GM19467 (cell line): ENCODE measurements around the gene LRTM2.
"Not testable (repeated sequence)": the region's sequence is repeated elsewhere in the genome, so short reads cannot be mapped to it uniquely, and the experiment has no call there.

ENCODE experiments used
- ATAC-seq: cut with Tn5 transposase; IDR thresholded peaks from one replicate; pipeline ENCODE4 v1.9.1; 2021; ENCODE audit warnings: mild to moderate bottlenecking, moderate library complexity; ENCODE audit not compliant: unreplicated experiment

The LRTM2 gene

DNA sequence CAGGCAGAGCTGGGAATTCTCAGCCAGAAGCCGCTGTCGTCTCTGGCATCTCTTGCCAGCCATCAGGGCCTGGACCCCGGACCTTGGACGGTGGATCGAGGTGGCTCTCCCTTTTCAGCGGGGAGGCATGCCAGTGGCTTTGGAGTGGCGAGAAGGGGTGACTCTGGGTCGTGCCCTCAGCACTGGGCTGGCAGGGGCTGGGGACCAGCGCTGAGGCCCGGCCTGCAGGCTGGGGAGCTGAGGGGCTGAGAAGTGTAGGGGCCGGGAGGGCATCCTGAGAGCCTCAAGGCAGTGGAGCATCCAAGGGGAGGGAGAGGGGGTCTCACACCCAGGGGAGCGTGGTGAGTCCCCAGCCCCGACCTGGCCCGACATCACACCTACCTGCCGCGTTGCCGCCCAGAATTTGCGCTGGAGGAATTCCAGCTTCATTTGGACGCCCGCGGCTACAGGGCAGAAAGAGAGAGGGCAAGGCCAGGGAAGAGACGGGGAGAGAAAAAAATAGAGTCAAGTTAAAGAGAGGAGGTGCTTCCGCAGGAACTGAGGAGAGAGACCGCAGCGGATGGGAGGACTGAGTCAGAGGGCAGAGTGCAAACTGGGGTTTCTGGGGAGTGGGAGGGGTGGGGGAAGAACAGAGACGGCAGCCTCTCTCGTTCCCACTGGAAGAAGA, 9.0 kb upstream of the LRTM2 start:
- no peak for ATAC-seq

DNA sequence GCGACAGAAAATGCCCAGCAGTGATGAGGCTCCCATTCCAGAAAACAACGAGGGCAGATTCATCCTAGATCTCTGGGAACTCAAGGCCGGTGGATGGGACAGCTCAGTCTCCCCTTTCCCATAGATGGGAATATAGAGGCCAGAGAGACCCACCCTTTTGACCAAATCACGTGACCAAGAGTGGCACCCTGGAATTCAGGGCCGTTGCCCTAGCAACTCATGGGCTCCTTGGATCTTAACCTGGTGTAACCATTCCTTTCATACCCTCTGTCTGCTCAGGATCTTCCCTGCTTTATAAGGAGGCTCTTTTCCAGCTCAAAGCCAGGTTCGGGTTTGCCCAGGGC, 8.4 kb upstream of the LRTM2 start:
- no peak for ATAC-seq

DNA sequence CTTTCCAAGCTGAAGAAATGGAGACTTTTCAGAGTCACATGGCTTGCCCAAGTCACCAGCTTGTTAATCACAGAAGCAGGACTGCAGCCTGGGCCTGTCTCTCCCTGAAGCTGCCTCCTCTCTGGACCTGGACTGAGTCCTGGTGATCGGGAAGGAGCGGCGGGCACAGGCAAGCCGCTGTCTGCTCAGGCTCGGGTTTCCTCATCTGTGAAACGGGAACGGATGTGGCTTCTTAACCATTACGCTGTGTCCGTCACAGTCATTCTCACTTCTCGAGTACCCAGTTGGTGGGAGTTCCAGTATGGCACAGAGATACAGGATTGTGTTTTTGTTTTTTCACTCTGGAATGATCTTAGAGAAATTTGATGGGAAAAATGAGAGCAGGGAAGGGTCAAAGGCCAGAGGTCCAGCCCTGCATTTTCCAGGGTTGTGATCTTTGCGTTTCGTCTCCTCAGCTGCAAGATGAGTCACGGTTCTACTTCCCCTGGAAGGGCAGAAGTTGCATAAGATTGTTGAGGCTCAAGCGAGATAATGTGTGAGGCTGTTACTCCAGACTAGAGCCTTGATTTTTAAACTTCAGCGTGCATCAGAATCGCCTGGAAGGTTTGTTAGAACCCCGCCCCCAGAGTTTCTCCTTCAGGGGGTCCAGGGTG, 7.6 kb upstream of the LRTM2 start:
- no peak for ATAC-seq

- ATAC-seq = no peak
Observed at GRCh38 chr12:1814266-1814665, 6.1 kb upstream of the LRTM2 start.

- no peak for ATAC-seq
Observed at GRCh38 chr12:1815108-1815507, 5.3 kb upstream of the LRTM2 start.

DNA sequence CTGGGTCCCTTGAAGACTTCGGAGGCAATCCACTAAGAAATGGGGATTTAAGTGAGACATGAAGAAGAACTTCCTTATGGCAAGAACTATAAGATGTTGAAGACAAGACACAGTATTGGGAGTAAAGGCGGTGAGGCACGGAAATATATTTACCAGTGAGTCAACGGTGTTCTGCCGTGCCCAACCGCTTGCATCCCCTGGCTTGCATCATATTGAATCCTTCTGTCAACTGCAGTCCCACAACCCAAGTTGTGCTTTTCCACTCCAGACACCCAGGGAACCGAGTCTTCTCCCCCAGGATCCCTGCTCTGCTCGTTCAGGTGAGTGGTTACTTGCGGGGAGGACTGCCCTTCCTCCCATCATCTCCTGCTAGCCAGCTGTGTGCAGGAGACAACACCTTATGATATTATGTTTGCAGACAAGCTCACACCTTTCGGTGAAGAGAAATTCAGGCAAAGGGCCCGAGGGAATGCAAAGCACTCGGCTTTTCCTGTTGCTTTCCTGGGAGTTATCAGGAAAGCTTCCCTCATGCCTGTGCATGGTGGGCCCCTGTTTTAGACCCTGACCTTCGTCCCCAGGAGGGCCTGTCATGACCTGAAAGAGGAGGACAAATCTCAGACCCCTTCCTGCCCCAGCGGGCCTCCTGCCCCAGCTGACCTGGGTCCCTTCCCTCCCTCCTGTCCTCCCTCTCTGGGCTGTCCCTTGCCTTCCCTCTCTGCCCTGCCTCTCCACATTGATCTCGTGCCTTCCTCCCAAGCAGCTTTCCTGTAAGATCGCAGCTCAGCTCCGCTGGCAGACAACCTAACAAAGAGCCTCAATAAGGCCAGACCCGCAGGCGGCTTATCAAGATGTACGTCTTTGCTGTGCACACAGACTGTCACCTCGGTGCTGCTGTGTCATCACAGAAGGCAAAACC, 4.3 kb upstream of the LRTM2 start:
- ATAC-seq = no peak

DNA sequence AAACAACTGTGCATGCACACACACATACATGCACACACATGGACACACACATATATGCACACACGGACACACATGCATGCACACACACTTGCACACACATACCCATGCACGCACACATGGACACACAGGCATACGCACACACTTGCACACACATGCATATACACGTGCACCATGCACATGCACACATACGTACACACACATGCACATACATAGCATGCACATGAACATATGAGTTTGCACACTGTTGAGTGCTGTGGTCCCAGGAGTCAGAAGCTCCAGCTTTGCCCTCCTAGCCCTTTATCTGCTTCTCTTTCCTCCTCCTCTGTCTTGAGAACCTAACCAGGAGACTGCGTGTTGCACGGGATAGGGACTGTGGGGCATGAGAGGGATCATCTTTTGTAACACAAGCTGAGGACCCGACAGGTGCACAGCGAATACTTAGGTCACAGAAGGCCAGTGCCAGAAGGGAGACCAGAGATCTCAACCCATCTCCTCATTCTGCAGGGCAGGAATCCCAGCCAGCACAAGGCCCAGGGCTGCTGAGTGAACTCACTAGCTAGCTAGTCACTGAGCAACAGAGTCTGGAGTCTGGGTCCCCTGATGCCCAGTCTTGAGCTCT, 3.5 kb upstream of the LRTM2 start:
- ATAC-seq = no peak

DNA sequence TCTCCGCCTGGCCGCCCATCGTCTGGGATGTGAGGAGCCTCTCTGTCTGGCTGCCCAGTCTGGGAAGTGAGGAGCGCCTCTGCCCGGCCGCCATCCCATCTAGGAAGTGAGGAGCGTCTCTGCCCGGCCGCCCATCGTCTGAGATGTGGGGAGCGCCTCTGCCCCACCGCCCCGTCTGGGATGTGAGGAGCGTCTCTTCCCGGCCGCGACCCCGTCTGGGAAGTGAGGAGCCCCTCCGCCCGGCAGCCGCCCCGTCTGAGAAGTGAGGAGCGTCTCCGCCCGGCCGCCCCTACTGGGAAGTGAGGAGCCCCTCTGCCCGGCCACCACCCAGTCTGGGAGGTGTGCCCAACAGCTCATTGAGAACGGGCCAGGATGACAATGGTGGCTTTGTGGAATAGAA, 2.4 kb upstream of the LRTM2 start:
- ATAC-seq = not testable (repeated sequence)

GRCh38 chr12:1819050-1819449, 1.3 kb upstream of the LRTM2 start:
- ATAC-seq = no peak

GRCh38 chr12:1819571-1819970, 794 bp upstream of the LRTM2 start:
- ATAC-seq = no peak

DNA sequence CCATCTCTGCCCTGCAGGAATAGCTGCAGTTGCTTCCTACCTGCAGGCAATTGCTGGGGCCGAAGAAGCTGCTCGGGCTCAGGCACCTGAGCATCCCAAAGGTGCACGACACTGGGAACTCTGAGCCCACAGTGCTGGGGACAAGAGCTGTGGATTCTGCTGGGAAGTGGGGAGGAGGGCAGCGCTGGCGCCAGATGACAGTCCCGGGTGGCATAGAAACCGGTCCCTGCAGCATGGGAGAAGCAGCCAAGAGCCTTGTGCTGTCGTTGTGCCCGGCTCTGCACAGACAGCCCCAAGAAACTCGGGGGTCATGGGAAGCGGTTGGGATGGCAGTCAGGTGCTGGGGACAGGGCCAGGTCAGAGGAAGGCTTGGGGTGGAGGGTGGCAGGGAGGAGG, 529 bp downstream of the LRTM2 start:
- no peak for ATAC-seq

DNA sequence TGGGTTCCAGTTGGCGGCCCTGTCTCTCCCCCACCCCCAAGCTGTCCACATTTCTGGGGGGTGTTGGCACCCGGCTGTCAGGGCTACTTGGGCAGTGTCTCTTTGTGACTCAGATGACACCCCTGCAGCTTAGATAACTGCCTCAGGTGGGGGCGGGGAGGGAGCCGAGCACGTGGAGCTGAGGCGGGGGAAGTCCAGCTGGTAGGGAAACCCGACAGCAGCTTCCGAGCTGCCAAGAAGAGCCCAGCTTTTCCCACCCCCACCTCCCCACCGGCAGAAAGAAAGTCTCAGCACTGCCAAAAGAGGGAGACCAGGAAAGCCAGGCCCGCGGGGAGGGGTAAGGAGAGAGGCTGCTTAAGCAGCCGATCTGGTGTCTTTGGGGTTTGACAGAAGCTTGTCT, 1.4 kb downstream of the LRTM2 start:
- no peak for ATAC-seq

DNA sequence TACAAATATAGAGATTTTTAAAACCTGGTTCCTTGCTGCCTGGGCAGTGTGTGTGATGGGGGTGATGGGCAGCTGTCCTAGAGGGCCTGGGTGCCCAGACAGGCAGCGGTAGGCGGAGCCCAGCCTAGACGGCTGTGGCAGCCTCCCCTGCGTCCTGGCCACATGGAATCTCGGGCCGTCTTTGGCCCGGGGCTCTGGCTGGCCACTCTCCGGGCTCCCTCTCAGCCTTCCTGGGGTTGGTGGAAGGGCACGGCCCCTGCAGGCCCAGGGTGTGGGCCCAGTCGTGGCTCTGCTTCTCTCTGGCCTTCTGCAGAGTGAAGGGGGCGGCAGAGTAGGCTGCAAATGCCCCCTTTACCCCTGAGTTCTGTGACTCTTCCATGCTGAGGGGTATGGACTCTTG, 2.3 kb downstream of the LRTM2 start:
- ATAC-seq = no peak

DNA sequence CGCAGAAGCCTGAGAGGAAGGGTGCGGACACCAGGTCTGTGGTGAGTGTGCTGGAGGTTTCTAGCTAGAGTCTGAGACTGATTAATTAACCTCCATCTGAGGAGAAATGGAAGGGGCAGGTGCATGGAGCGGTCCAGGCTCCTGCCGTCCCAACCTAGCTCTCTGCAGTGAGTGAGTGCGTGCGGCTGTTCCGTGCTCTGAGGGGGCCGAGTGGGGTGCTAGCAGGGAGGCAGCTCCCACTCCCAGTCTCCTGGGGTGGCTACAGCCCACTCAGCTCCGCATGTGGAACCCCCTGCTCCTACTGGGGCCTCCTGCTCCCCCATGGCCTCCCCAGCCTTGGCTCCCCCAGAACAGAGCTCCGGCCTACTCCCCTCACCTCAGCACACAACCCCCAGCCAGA, 2.9 kb downstream of the LRTM2 start:
- ATAC-seq = no peak

DNA sequence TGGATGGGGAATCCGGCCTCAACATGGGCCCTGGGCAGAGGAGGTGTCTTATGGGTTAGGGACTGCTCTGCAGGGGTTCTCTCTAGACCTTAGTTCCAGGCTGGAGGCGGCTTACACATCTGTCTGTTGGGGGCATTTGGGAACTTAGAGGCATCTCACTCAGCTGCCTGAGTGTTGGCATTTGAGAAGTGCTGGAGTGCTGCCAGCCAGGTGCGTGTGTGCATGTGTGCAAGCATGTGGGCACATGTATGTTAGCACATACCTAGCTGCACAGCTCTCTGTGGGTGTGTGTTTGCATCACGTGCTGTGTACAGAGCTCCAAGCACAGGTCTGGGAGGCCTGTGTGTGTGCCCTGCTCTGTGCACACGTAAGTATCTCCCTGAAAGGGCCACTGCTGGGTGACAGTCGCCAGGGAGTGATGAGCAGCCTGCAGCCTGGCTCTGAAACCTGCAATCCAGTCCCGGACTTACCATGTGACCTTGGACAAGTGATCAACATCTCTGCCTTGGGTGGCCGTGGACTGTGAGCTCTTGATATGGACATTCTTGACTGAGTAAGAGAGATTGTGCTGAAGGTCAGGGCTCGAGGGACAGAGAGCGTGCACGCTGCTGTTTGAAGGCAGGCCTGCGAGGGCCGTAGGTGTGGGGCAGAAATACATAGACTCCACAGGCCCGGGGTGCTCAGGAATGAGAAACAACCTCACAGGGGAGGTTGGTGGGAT, 5.2 kb downstream of the LRTM2 start:
- ATAC-seq = no peak

DNA sequence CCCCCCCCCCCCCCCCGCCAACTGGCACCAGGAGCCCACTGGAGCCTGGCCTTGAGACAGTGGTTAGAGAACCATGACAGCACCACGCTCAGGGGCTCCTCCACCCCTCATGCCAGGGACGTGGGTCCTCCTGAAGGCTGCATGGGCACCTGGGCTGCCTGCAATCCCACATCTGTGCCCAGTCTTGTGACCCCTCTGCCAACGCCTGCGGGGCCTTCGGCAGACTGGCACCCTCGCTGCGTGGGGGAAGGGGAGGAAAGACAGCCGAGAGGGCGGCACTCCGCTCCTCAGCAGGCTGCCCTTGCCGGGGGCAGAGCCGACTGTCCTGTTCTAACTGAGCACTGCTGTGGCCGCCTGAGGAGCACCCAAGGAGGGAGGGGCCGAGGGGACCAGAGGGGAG, 6.0 kb downstream of the LRTM2 start:
- ATAC-seq = no peak

- ATAC-seq = no peak
Observed at GRCh38 chr12:1826867-1827705, 6.7 kb downstream of the LRTM2 start.

GRCh38 chr12:1827826-1828805, 7.8 kb downstream of the LRTM2 start:
- no peak for ATAC-seq

DNA sequence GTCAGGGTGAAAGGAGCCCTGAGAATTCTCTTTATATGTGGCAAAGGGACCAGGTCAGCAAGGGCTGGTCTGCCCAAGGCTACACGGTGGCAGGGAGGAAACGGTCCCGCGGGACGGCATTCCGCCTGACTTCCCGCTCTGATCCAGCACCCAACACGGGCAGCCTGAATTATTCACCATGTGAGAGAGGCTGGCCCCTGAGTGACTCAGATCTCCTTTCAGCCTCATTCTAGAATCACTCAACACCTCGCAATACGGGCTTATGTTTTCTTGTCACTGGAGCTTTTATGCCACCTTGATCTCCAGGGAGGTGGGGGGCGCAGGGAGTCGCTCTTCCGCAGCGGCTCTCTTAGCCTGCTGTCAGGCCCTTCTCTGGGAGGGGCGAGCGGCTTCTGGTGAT, 8.5 kb downstream of the LRTM2 start:
- no peak for ATAC-seq
